HCT116 (cell line): ENCODE measurements around the gene TCL1B. TPM values are rescaled to one million over a fixed set of nuclear protein-coding genes. Genes with fewer than 3 reads are reported as not detected.

Source experiments
- ATAC-seq: fragments of 200-7000 bp; cut with Tn5 transposase; 2 replicates; pipeline ENCODE4 v1.9.1; 2020; ENCODE audit warnings: mild to moderate bottlenecking, moderate library complexity
- BruUV-seq: library from RNA; stranded (reverse); fragments of 400-500 nt; replicated peaks from 2 replicates; lab custom pipeline; 2021; lab: Mats Ljungman, UMichigan
- CTCF ChIA-PET: fragments of 300-600 bp; sonication (Branson Sonifier 250); formaldehyde crosslinking; loops from one replicate; lab custom pipeline; 2021; ENCODE audit warnings: antibody characterized with exemption; lab: Charles Lee
- POLR2A ChIA-PET: fragments of 300-600, 350-600 bp; sonication (Branson Sonifier 250); formaldehyde crosslinking; loops from one replicate; lab custom pipeline; 2021; ENCODE audit warnings: antibody characterized with exemption; lab: Charles Lee
- RAD21 ChIA-PET, 2 experiments: fragments of 300-600 bp; sonication (Branson Sonifier 250); formaldehyde crosslinking; loops; one replicate each; lab custom pipeline; 2023; ENCODE audit warnings: low total read pairs in 2 of 2; ENCODE audit not compliant: uncharacterized antibody in 2 of 2, unreplicated experiment in 2 of 2, low non-redundant PET in 1 of 2; lab: Charles Lee
- DNase-seq: peaks from one replicate; pipeline ENCODE4 v3.0.0-alpha.2; 2010; ENCODE audit warnings: low read depth, low spot score
- H2AFZ ChIP-seq: fragments of 200-600 bp; shearing (Covaris generic), sonication (generic); 2 replicates; pipeline ENCODE4 v1.6.1; 2017; ENCODE audit warnings: low read depth, mixed run types, mixed read lengths, antibody characterized with exemption, low read length; ENCODE audit not compliant: poor library complexity, severe bottlenecking
- H3K27ac ChIP-seq: 2 replicates; pipeline ENCODE4 v1.5.1; 2012; ENCODE audit warnings: low read depth, low read length
- H3K27me3 ChIP-seq: fragments of 200-600 bp; sonication (generic); 2 replicates; pipeline ENCODE4 v1.6.1; 2016; ENCODE audit warnings: mixed run types, low read length, mixed read lengths; ENCODE audit not compliant: insufficient read depth
- H3K36me3 ChIP-seq, 2 experiments: fragments of 200-500 bp in 1 of 2; fragments of 200-600 bp in 1 of 2; sonication (Bioruptor generic) in 1 of 2; sonication (generic) in 1 of 2; 2 replicates each; pipeline versions ENCODE4 v1.5.1 to v1.6.1; 2014 to 2016; ENCODE audit warnings: low read length in 2 of 2, inconsistent platforms in 1 of 2, mixed read lengths in 1 of 2, mixed run types in 1 of 2; ENCODE audit not compliant: insufficient read depth in 2 of 2, control insufficient read depth in 1 of 2
- H3K4me1 ChIP-seq, 2 experiments: fragments of 200-600 bp in 1 of 2; sonication (generic) in 1 of 2; 2 replicates each; pipeline versions ENCODE4 v1.5.1 to v1.6.1; 2012 to 2017; ENCODE audit warnings: low read length in 2 of 2, inconsistent platforms in 1 of 2, mild to moderate bottlenecking in 1 of 2, mixed read lengths in 1 of 2, mixed run types in 1 of 2, moderate library complexity in 1 of 2; ENCODE audit not compliant: insufficient read depth in 2 of 2, control insufficient read depth in 1 of 2
- H3K4me2 ChIP-seq: fragments of 200-600 bp; sonication (generic); 2 replicates; pipeline ENCODE4 v1.6.1; 2017; ENCODE audit warnings: mixed run types, low read length, mixed read lengths
- H3K4me3 ChIP-seq, 2 experiments: fragments of 200-600 bp in 1 of 2; sonication (generic) in 1 of 2; replicated peaks in 1 of 2; 2 replicates each; pipeline ENCODE4 v1.5.1; 2011 to 2016; ENCODE audit warnings: low read length in 2 of 2, control low read depth in 1 of 2, low read depth in 1 of 2, mild to moderate bottlenecking in 1 of 2, mixed read lengths in 1 of 2, mixed run types in 1 of 2
- H3K79me2 ChIP-seq: fragments of 200-600 bp; sonication (generic); 2 replicates; pipeline ENCODE4 v1.6.1; 2017; ENCODE audit warnings: mild to moderate bottlenecking, mixed run types, low read length, moderate library complexity, mixed read lengths; ENCODE audit not compliant: insufficient read depth
- H3K9ac ChIP-seq: fragments of 200-600 bp; sonication (generic); 2 replicates; pipeline ENCODE4 v1.6.1; 2016; ENCODE audit warnings: low read length, mixed read lengths
- H3K9me2 ChIP-seq: fragments of 200-600 bp; sonication (generic), shearing (Covaris generic); 2 replicates; pipeline ENCODE4 v1.6.1; 2017; ENCODE audit warnings: mixed run types, mild to moderate bottlenecking, moderate library complexity; ENCODE audit not compliant: insufficient read depth
- H3K9me3 ChIP-seq, 2 experiments: fragments of 200-500 bp in 1 of 2; fragments of 200-600 bp in 1 of 2; sonication (Bioruptor generic) in 1 of 2; sonication (generic) in 1 of 2; 2 replicates each; pipeline ENCODE4 v1.6.1; 2014 to 2017; ENCODE audit warnings: low read length in 2 of 2, mixed read lengths in 2 of 2, inconsistent platforms in 1 of 2, low read depth in 1 of 2, mild to moderate bottlenecking in 1 of 2, mixed run types in 1 of 2, moderate library complexity in 1 of 2; ENCODE audit not compliant: control insufficient read depth in 1 of 2, insufficient read depth in 1 of 2
- H4K20me1 ChIP-seq: fragments of 200-600 bp; sonication (generic), shearing (Covaris generic); 2 replicates; pipeline ENCODE4 v1.6.1; 2017; ENCODE audit warnings: mixed run types, mild to moderate bottlenecking, moderate library complexity; ENCODE audit not compliant: insufficient read depth
- CBX3 ChIP-seq: IDR thresholded peaks from 2 replicates; pipeline ENCODE4 v1.6.1; 2012; ENCODE audit warnings: low read depth
- CEBPB ChIP-seq: IDR thresholded peaks from 2 replicates; pipeline ENCODE4 v1.6.1; 2012; ENCODE audit warnings: low read depth
- CTCF ChIP-seq, 3 experiments: fragments of 200-600 bp in 1 of 3; sonication (generic) in 1 of 3; IDR thresholded peaks in 2 of 3; conservative IDR thresholded peaks in 1 of 3; 2 replicates each; pipeline ENCODE4 v1.5.1; 2012 to 2017; ENCODE audit warnings: low read depth in 2 of 3, low read length in 2 of 3, antibody characterized with exemption in 1 of 3, borderline replicate concordance in 1 of 3, control low read depth in 1 of 3, mild to moderate bottlenecking in 1 of 3, mixed read lengths in 1 of 3, mixed run types in 1 of 3, moderate library complexity in 1 of 3; ENCODE audit not compliant: insufficient read depth in 1 of 3
- EZH2 ChIP-seq: fragments of 200-600 bp; sonication (generic); IDR thresholded peaks from 2 replicates; pipeline ENCODE4 v1.6.1; 2017; ENCODE audit warnings: antibody characterized with exemption, mixed run types
- JUND ChIP-seq: IDR thresholded peaks from 2 replicates; pipeline ENCODE4 v1.6.1; 2012
- POLR2A ChIP-seq: IDR thresholded peaks from 2 replicates; pipeline ENCODE4 v1.7.0; 2011; ENCODE audit warnings: borderline replicate concordance; ENCODE audit not compliant: insufficient read depth, insufficient read length; ENCODE audit errors: extremely low read depth
- POLR2AphosphoS5 ChIP-seq: IDR thresholded peaks from 2 replicates; pipeline ENCODE4 v1.6.1; 2011; ENCODE audit warnings: mild to moderate bottlenecking, low read depth, low read length, moderate library complexity
- RAD21 ChIP-seq: IDR thresholded peaks from 2 replicates; pipeline ENCODE4 v1.6.1; 2012; ENCODE audit warnings: low read depth, mild to moderate bottlenecking
- SRF ChIP-seq: IDR thresholded peaks from 2 replicates; pipeline ENCODE4 v1.6.1; 2012; ENCODE audit warnings: low read depth
- ZFX ChIP-seq: fragments of 450-650 bp; IDR thresholded peaks from 2 replicates; pipeline ENCODE4 v1.6.1; 2017
- intact Hi-C: fragments of 100-400 bp; cut with micrococcal nuclease; formaldehyde crosslinking; loops from 2 replicates; pipeline ENCODE4 v1.10.0; 2022
- total RNA-seq: library from RNA; stranded (reverse); gene quantifications from one replicate; pipeline ENCODE4 v1.2.1, GENCODE V29; 2021; ENCODE audit not compliant: unreplicated experiment

Gene TCL1B
- total RNA-seq, 1 experiment from 2014 or later: not detected

GRCh38 chr14:95700221-95700976 lies 14.2 kb downstream of the TCL1B start:
- Histone ChIP-seq H3K27ac (no peak overlapping the region), H4K20me1 (no peaks in the 10 kb centered on the region), H3K9me3 (no peaks in the 10 kb centered on the region), H3K9me2 (no peaks in the 10 kb centered on the region), H3K36me3 (no peaks in the 10 kb centered on the region), H3K4me1 (peaks cover 0 to 4% of the 10 kb centered on the region in 2 experiments; a peak in 1 of 4 replicates), H3K4me2 (no peak overlapping the region), H3K27me3 (peaks cover 66% of the 10 kb centered on the region), H3K79me2 (no peaks in the 10 kb centered on the region), H2AFZ (no peak overlapping the region), H3K4me3 (no peak overlapping the region), H3K9ac (no peak overlapping the region)
- DNase-seq (no peak), ATAC-seq (no peak)
- POLR2A ChIA-PET: no interaction called here
- CTCF ChIA-PET: interaction anchor here (1.0 kb wide), 1 partner anchor 17 kb away, joined by 3 read pairs; no protein-coding TSS in a partner anchor
- TF ChIP-seq CBX3 (no peak), RAD21 (no peak), ZFX (no peak), POLR2AphosphoS5 (no peak), SRF (no peak), EZH2 (no peak), POLR2A (no peak), JUND (no peak), CTCF (IDR thresholded peaks at IDR 0.05 in 2 of 3, conservative IDR thresholded peaks at IDR 0.05 in 1 of 3; ENCODE audit: borderline replicate concordance in 1 of 3, insufficient read depth in 1 of 3, low read depth in 2 of 3, low read length in 2 of 3) (no peak), CEBPB (no peak)
- RAD21 ChIA-PET: no interaction called here
- BruUV-seq: no TSS peak
- intact Hi-C loops: loop anchor here (5.0 kb wide), 1 partner anchor 718 kb away; no protein-coding TSS in a partner anchor
